DND-41 (cell line): ENCODE measurements around the gene TMEM107.

Experiments
- CTCF ChIP-seq: IDR thresholded peaks from 2 replicates; pipeline ENCODE4 v1.5.1; 2012; ENCODE audit warnings: borderline replicate concordance, low read length, moderate library complexity, mild to moderate bottlenecking; ENCODE audit not compliant: poor library complexity, severe bottlenecking; ENCODE audit errors: extremely low read depth
- EZH2 ChIP-seq: IDR thresholded peaks from 3 replicates; pipeline ENCODE4 v1.6.1; 2012; ENCODE audit warnings: borderline replicate concordance, low read depth, mild to moderate bottlenecking, moderate library complexity, low read length, inconsistent platforms; ENCODE audit not compliant: severe bottlenecking

GRCh38 chr17:8186446-8186786 is 10.2 kb upstream of the TMEM107 start:
- TF ChIP-seq CTCF: no peak
- TF ChIP-seq EZH2: no peak
